GM10248 (cell line): ENCODE data around the gene EPAS1.

ENCODE experiments used
- CTCF ChIA-PET: fragments of 300-600 bp; sonication (Branson Sonifier 250); formaldehyde crosslinking; extraction: SDS; loops from one replicate; lab custom pipeline; 2021; ENCODE audit warnings: antibody characterized with exemption; lab: Yijun Ruan, JAX
- POLR2A ChIA-PET: fragments of 350-650 bp; sonication (Branson Sonifier 250); formaldehyde crosslinking; extraction: SDS; loops from one replicate; lab custom pipeline; 2020; ENCODE audit warnings: antibody characterized with exemption; lab: Yijun Ruan, JAX
- DNase-seq: peaks from one replicate; pipeline ENCODE4 v3.0.0; 2012; ENCODE audit errors: extremely low spot score
- TF ChIP-seq, protein P1 (sequence below): IDR thresholded peaks from 2 replicates; pipeline ENCODE4 v1.5.1; 2012; ENCODE audit warnings: mild to moderate bottlenecking, low read depth; ENCODE audit errors: extremely low read depth, missing control alignments, control extremely low read depth

The EPAS1 gene

DNA sequence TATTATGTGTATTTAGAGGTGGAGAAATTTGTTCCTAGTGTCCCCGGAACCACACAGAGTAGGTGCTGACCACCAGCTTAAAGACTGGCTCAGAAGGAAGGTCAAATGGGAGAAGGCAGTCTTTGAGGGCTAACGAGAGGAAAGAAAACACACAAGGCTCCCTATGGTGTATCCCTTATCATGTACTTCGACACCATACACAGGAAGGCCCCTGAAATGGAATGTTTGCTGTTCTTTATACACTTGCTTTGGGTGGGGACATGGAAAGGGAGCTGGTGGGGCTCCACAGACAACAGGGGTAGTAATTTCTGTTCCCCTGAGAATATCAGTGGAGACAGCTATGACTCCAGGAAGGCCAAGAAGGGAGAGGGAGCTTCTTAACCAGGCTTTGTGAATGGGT lies 6.0 kb downstream of the EPAS1 start:
- ChIA-PET POLR2A (no interaction called here), CTCF (interaction anchor here (1.3 kb wide), 1 partner anchor 240 kb away, joined by 3 read pairs; no protein-coding TSS in a partner anchor)
- DNase-seq, result no peak
- TF ChIP-seq, protein P1, sequence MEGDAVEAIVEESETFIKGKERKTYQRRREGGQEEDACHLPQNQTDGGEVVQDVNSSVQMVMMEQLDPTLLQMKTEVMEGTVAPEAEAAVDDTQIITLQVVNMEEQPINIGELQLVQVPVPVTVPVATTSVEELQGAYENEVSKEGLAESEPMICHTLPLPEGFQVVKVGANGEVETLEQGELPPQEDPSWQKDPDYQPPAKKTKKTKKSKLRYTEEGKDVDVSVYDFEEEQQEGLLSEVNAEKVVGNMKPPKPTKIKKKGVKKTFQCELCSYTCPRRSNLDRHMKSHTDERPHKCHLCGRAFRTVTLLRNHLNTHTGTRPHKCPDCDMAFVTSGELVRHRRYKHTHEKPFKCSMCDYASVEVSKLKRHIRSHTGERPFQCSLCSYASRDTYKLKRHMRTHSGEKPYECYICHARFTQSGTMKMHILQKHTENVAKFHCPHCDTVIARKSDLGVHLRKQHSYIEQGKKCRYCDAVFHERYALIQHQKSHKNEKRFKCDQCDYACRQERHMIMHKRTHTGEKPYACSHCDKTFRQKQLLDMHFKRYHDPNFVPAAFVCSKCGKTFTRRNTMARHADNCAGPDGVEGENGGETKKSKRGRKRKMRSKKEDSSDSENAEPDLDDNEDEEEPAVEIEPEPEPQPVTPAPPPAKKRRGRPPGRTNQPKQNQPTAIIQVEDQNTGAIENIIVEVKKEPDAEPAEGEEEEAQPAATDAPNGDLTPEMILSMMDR, result no peak

DNA sequence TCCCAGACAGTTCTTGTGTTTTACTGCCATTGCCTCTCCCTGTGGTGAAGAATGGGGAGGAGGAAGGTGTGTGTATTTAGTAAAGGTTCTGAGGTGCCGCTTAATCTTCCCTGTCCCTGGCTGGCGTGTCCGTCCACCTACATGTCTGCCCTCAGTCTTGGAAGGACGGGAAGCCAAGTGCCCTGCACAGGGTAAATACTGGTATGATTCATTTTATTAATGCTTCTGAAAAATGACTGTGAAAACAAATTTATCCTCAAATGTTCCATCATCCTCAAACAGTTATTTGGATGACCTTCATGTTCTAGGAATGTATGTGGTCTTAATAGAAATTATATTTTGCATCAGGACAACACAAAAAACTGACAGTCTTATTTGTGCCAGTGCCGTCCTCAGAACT lies 6.6 kb downstream of the EPAS1 start:
- ChIA-PET POLR2A (no interaction called here), CTCF (no interaction called here)
- TF ChIP-seq, protein P1, result no peak
- DNase-seq, result no peak

DNA sequence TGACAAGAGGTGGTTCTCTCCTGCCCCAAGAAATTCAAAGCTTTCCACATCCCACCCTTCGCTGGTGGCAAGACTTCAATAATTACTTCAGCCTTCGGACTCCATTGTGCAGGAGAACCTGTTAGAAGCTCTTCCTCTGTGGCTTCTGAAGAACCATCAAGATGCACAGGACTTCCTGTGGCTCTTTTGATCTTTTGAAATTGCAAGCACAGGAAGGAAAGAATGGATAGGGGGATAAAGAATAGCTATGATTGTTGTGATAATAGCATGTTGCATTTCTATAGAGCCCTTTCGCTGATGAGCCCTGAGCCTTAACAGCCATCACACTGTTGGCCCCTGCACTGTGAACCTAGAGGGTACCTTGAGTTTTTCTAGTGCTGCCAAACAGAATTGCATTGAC lies 7.4 kb downstream of the EPAS1 start:
- ChIA-PET POLR2A (no interaction called here), CTCF (no interaction called here)
- TF ChIP-seq, protein P1, result no peak
- DNase-seq, result no peak

DNA sequence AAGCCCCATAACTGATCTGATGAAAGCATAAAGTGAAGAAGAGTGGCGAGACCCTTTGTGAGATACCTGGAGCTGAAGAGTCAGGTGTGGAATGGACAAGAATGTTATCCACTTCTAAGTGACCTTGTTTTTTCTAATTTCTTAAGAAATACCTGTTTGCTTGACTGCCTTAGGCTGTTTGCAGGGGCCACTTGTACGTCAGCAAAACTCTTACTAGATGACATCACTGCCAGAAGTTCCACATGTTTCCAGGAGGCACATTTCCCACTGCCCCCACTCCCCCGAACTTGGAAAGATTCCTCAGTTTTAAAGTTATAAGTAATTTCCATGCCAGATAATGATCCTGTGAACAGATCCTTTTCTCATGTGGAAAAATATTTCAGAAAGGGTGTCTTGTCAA lies 8.0 kb downstream of the EPAS1 start:
- no peak for DNase-seq
- TF ChIP-seq, protein P1, result no peak
- ChIA-PET POLR2A (no interaction called here), CTCF (no interaction called here)

DNA sequence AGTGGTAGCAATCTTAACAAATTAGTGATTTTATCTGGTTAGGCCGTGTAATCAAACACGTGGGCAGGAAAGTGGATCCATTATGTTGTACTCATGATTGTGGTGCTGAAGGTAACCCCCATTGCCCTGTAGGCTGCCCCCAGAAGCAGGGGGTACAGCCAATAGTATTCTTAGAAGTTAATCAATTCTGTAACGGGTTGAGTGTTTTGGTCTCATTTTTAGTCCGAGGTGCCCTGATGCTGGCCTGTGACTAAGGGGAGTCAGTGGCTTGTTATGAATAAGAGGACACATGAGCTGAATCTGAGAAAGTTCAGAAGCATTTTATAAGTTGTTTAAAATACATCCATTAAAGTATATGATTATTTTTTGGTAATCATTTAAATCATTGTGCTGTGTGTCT lies 8.6 kb downstream of the EPAS1 start:
- no peak for DNase-seq
- POLR2A ChIA-PET, result no interaction called here
- CTCF ChIA-PET, result no interaction called here
- TF ChIP-seq, protein P1, result no peak

DNA sequence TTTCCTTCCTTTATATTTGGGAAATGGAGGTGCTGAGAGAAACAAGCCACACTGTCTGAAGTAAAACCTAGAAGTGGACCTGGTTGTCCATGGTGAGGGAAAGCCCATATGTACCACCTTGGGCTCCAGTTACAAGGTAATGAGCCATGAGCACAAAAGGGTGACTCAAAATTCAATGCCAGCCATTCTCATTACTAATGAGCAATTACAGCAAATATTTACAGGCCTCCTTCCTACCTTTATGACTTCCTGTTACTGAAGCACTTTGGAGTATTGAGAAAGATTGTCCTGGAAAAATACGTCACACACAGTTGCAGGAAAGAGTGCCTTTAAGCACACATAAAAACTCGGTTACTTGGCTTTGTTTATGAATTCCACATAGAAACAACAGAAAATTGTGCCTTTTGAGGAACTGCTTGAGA lies 9.1 kb downstream of the EPAS1 start:
- CTCF ChIA-PET, result interaction anchor here (1.2 kb wide), 1 partner anchor 313 kb away, joined by 3 read pairs; no protein-coding TSS in a partner anchor
- TF ChIP-seq, protein P1, result no peak
- POLR2A ChIA-PET, result no interaction called here
- no peak for DNase-seq
